A673 (cell line): ENCODE measurements around the gene LPCAT1. TPM values are rescaled to one million over a fixed set of nuclear protein-coding genes. Genes with fewer than 3 reads are reported as not detected.

Experiments used
- BruUV-seq: library from RNA; stranded (reverse); fragments of 400-500 nt; replicated peaks from 2 replicates; lab custom pipeline; 2021; lab: Mats Ljungman, UMichigan
- CTCF ChIA-PET: fragments of 300-600 bp; sonication (Branson Sonifier 250); formaldehyde crosslinking; loops from one replicate; lab custom pipeline; 2022; ENCODE audit warnings: antibody characterized with exemption; lab: Charles Lee
- POLR2A ChIA-PET: fragments of 300-600 bp; sonication (Branson Sonifier 250); formaldehyde crosslinking; loops from one replicate; lab custom pipeline; 2022; ENCODE audit warnings: antibody characterized with exemption; ENCODE audit not compliant: low non-redundant PET; lab: Charles Lee
- DNase-seq: peaks from one replicate; pipeline ENCODE4 v3.0.0-alpha.2; 2015; ENCODE audit warnings: low spot score
- H3K27ac ChIP-seq: fragments of 200-600 bp; sonication (generic); 2 replicates; pipeline ENCODE4 v1.5.1; 2016; ENCODE audit warnings: mixed run types, low read depth, mild to moderate bottlenecking, mixed read lengths, antibody characterized with exemption, low read length; ENCODE audit not compliant: poor library complexity, severe bottlenecking
- H3K27me3 ChIP-seq: fragments of 200-600 bp; sonication (generic); replicated peaks from 2 replicates; pipeline ENCODE4 v1.6.1; 2017; ENCODE audit warnings: mixed run types, low read depth, mild to moderate bottlenecking, mixed read lengths, antibody characterized with exemption, low read length; ENCODE audit not compliant: insufficient read depth, poor library complexity
- H3K36me3 ChIP-seq: fragments of 200-600 bp; sonication (generic); 2 replicates; pipeline ENCODE4 v1.6.1; 2016; ENCODE audit warnings: mixed run types, mild to moderate bottlenecking, mixed read lengths, antibody characterized with exemption, low read length; ENCODE audit not compliant: insufficient read depth, poor library complexity, severe bottlenecking
- H3K4me1 ChIP-seq: fragments of 200-600 bp; sonication (generic); 2 replicates; pipeline ENCODE4 v1.6.1; 2017; ENCODE audit warnings: mixed run types, mild to moderate bottlenecking, mixed read lengths, antibody characterized with exemption, low read length; ENCODE audit not compliant: insufficient read depth, poor library complexity, severe bottlenecking
- H3K4me3 ChIP-seq: fragments of 200-600 bp; sonication (generic); 2 replicates; pipeline ENCODE4 v1.5.1; 2016; ENCODE audit warnings: low read depth, mixed run types, mild to moderate bottlenecking, mixed read lengths, low read length; ENCODE audit not compliant: poor library complexity, severe bottlenecking
- H3K9me3 ChIP-seq: fragments of 200-600 bp; sonication (generic); 2 replicates; pipeline ENCODE4 v1.6.1; 2016; ENCODE audit warnings: mixed run types, low read depth, mild to moderate bottlenecking, mixed read lengths, antibody characterized with exemption, low read length; ENCODE audit not compliant: poor library complexity, severe bottlenecking
- EZH2 ChIP-seq: fragments of 200-600 bp; sonication (generic); IDR thresholded peaks from 2 replicates; pipeline ENCODE4 v1.6.1; 2017; ENCODE audit warnings: borderline replicate concordance, low read depth, mild to moderate bottlenecking, mixed read lengths, antibody characterized with exemption, low read length; ENCODE audit not compliant: poor library complexity, severe bottlenecking
- intact Hi-C: fragments of 100-400 bp; cut with micrococcal nuclease; formaldehyde crosslinking; loops from one replicate; pipeline ENCODE4 v1.10.0; 2022; ENCODE audit not compliant: unreplicated experiment
- total RNA-seq: library from RNA; stranded (reverse); gene quantifications from 2 replicates; pipeline ENCODE4 v1.2.3, GENCODE V29; 2021
- TF ChIP-seq, protein P1 (sequence below): fragments of 300-800, 200-600 bp; sonication (generic); conservative IDR thresholded peaks from 2 replicates; pipeline ENCODE4 v1.5.1; 2017; ENCODE audit warnings: low read depth, mild to moderate bottlenecking, antibody characterized with exemption, low read length, moderate library complexity, mixed read lengths

LPCAT1 gene
- total RNA-seq, 1 experiment from 2014 or later = 97.3 TPM

DNA sequence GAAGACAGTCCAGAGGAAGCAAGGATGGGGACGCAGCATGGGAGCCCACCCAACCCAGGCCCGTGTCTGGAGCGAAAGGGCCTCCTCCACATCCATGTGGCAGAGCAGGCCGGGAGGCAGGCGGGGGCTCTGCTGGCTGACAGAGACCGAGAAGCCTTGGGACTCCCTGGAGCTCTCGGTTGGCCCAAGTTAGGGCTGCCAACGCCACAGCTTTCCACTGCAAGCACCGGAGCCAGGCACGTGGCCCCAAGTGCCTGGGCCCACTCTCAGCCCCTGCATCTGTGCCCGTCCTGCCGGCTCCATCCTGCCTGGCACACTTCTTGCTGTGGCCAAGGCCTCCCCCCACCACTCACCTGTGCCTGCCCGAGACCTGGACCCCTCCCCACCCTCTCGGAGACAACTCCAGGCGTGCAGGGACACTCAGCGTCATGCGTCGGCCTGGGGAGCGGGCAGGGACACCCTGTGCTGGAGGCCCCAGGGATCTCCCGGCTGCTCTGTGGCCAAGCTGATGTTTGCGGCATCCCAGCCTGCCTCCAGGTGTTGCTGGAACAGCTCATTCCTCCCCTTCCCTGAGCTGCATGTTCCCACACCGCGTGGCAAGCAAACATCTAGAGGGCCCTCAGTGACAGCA is 110.0 kb downstream of the LPCAT1 start:
- DNase-seq = no peak
- H3K9me3 ChIP-seq = no peaks in the 10 kb centered on the region
- intact Hi-C loops = no loop called here
- no peak overlapping the region for H3K4me3 ChIP-seq
- ChIA-PET POLR2A (no interaction called here), CTCF (no interaction called here)
- no peak overlapping the region for H3K27ac ChIP-seq
- no peaks in the 10 kb centered on the region for H3K4me1 ChIP-seq
- H3K36me3 ChIP-seq = no peaks in the 10 kb centered on the region
- TF ChIP-seq, protein P1, sequence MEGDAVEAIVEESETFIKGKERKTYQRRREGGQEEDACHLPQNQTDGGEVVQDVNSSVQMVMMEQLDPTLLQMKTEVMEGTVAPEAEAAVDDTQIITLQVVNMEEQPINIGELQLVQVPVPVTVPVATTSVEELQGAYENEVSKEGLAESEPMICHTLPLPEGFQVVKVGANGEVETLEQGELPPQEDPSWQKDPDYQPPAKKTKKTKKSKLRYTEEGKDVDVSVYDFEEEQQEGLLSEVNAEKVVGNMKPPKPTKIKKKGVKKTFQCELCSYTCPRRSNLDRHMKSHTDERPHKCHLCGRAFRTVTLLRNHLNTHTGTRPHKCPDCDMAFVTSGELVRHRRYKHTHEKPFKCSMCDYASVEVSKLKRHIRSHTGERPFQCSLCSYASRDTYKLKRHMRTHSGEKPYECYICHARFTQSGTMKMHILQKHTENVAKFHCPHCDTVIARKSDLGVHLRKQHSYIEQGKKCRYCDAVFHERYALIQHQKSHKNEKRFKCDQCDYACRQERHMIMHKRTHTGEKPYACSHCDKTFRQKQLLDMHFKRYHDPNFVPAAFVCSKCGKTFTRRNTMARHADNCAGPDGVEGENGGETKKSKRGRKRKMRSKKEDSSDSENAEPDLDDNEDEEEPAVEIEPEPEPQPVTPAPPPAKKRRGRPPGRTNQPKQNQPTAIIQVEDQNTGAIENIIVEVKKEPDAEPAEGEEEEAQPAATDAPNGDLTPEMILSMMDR = no peak
- BruUV-seq = no TSS peak
- no peaks in the 10 kb centered on the region for H3K27me3 ChIP-seq

DNA sequence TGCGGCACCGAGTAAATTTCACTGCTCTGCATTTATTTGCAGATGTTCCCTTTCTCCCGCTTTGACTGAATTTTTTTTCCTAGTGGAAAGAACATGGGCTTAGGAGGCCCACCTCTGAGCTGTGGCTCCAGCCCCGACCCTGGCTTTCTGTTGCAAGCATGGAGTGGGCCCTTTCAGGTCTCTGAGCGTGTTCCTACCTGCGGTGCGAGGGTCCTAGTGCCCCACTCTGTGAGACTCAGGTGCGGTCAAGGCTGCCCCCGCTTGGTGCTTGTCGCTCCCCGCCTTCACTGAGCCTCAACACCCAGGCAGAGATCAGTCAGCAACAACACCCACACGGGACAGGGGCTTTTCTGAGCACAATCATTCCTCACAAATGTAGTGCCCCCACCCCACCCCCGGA is 110.5 kb downstream of the LPCAT1 start:
- Histone ChIP-seq H3K4me3 (no peak overlapping the region), H3K36me3 (no peaks in the 10 kb centered on the region), H3K27ac (no peak overlapping the region), H3K4me1 (no peaks in the 10 kb centered on the region), H3K27me3 (no peaks in the 10 kb centered on the region), H3K9me3 (no peaks in the 10 kb centered on the region)
- intact Hi-C loops = no loop called here
- DNase-seq = no peak
- no peak for TF ChIP-seq EZH2
- TF ChIP-seq, protein P1 = no peak
- CTCF ChIA-PET = no interaction called here
- no TSS peak for BruUV-seq
- POLR2A ChIA-PET = no interaction called here

DNA sequence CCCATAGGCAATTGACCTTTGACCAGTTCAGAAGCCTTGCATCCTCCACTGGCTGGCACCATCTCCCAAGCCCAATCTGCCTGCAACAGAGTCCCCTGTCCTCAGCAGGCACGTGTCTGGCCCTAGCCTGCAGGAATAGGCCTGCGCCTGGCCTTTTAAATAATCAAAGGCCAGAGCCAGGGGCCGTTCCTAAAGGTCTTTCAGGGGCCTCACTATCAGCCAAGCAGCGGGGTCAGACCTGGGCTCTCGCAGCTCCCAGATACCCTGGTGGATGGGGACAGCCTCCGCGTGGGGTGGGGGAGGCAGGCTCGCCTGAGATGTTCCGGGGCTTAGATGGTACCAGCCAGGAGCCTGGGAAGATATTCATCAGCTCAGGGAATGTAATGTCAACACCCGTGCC is 111.1 kb downstream of the LPCAT1 start:
- Histone ChIP-seq H3K36me3 (no peaks in the 10 kb centered on the region), H3K4me1 (no peaks in the 10 kb centered on the region), H3K27ac (no peak overlapping the region), H3K27me3 (peaks cover 1% of the 10 kb centered on the region), H3K4me3 (no peak overlapping the region), H3K9me3 (no peaks in the 10 kb centered on the region)
- no peak for DNase-seq
- no peak for TF ChIP-seq EZH2
- TF ChIP-seq, protein P1 = no peak
- BruUV-seq = no TSS peak
- intact Hi-C loops = no loop called here
- CTCF ChIA-PET = no interaction called here
- POLR2A ChIA-PET = no interaction called here
